OCI-LY1 (cell line): ENCODE measurements around the gene PRSS53.

Experiments used
- H2AFZ ChIP-seq: fragments of 200-600 bp; sonication (generic), shearing (Covaris generic); 2 replicates; pipeline ENCODE4 v1.6.0; 2014; ENCODE audit warnings: antibody characterized with exemption, mild to moderate bottlenecking, low read length
- H3F3A ChIP-seq: fragments of 200-600 bp; sonication (generic), shearing (Covaris generic); 2 replicates; pipeline ENCODE4 v1.6.0; 2014; ENCODE audit warnings: mild to moderate bottlenecking, antibody characterized with exemption, low read length, moderate library complexity; ENCODE audit not compliant: insufficient read depth
- H3K27ac ChIP-seq: fragments of 200-600 bp; sonication (generic); 2 replicates; pipeline ENCODE4 v1.5.1; 2014; ENCODE audit warnings: low read length, mixed run types, mild to moderate bottlenecking, low read depth; ENCODE audit not compliant: poor library complexity, severe bottlenecking
- H3K27me3 ChIP-seq: fragments of 200-600 bp; sonication (generic); 2 replicates; pipeline ENCODE4 v1.6.0; 2014; ENCODE audit warnings: antibody characterized with exemption, mild to moderate bottlenecking, low read length, moderate library complexity; ENCODE audit not compliant: insufficient read depth
- H3K36me3 ChIP-seq: fragments of 200-600 bp; sonication (generic); 2 replicates; pipeline ENCODE4 v1.6.1; 2014; ENCODE audit warnings: mild to moderate bottlenecking, antibody characterized with exemption, low read length, moderate library complexity, mixed read lengths; ENCODE audit not compliant: insufficient read depth
- H3K4me1 ChIP-seq: fragments of 200-600 bp; sonication (generic); 2 replicates; pipeline ENCODE4 v1.5.1; 2014; ENCODE audit warnings: mild to moderate bottlenecking, low read length, moderate library complexity; ENCODE audit not compliant: insufficient read depth, severe bottlenecking
- H3K4me2 ChIP-seq: fragments of 200-600 bp; sonication (generic), shearing (Covaris generic); 2 replicates; pipeline ENCODE4 v1.6.1; 2014; ENCODE audit warnings: low read length
- H3K4me3 ChIP-seq: fragments of 200-600 bp; sonication (generic); 2 replicates; pipeline ENCODE4 v1.5.1; 2014; ENCODE audit warnings: low read length, low read depth, mild to moderate bottlenecking, mixed read lengths; ENCODE audit not compliant: poor library complexity, severe bottlenecking
- H3K79me2 ChIP-seq: fragments of 200-600 bp; shearing (Covaris generic); 2 replicates; pipeline ENCODE4 v1.6.1; 2016; ENCODE audit warnings: mixed run types, low read length, mixed read lengths; ENCODE audit not compliant: insufficient read depth
- H3K9ac ChIP-seq: fragments of 200-600 bp; sonication (generic), shearing (Covaris generic); 2 replicates; pipeline ENCODE4 v1.6.1; 2014; ENCODE audit warnings: mild to moderate bottlenecking, low read length, mixed read lengths
- H3K9me2 ChIP-seq: fragments of 200-600 bp; sonication (generic), shearing (Covaris generic); 2 replicates; pipeline ENCODE4 v1.6.1; 2014; ENCODE audit warnings: low read depth, mild to moderate bottlenecking, low read length, mixed read lengths
- H3K9me3 ChIP-seq: fragments of 200-600 bp; shearing (Covaris generic); 2 replicates; pipeline ENCODE4 v1.6.1; 2014; ENCODE audit warnings: low read length, mixed read lengths
- H4K20me1 ChIP-seq: fragments of 200-600 bp; sonication (generic), shearing (Covaris generic); 2 replicates; pipeline ENCODE4 v1.6.0; 2016; ENCODE audit warnings: mild to moderate bottlenecking, low read length; ENCODE audit not compliant: insufficient read depth
- EZH2 ChIP-seq: fragments of 200-600 bp; sonication (generic), shearing (Covaris generic); IDR thresholded peaks from 2 replicates; pipeline ENCODE4 v1.8.0; 2017; ENCODE audit warnings: borderline replicate concordance, mixed run types, mild to moderate bottlenecking, antibody characterized with exemption, low read length, moderate library complexity, mixed read lengths
- TF ChIP-seq, protein P1 (sequence below): fragments of 200-600 bp; sonication (generic), shearing (Covaris generic); IDR thresholded peaks from 2 replicates; pipeline ENCODE4 v1.5.1; 2017; ENCODE audit warnings: mild to moderate bottlenecking, antibody characterized with exemption, low read length, moderate library complexity, mixed read lengths

PRSS53 gene

DNA sequence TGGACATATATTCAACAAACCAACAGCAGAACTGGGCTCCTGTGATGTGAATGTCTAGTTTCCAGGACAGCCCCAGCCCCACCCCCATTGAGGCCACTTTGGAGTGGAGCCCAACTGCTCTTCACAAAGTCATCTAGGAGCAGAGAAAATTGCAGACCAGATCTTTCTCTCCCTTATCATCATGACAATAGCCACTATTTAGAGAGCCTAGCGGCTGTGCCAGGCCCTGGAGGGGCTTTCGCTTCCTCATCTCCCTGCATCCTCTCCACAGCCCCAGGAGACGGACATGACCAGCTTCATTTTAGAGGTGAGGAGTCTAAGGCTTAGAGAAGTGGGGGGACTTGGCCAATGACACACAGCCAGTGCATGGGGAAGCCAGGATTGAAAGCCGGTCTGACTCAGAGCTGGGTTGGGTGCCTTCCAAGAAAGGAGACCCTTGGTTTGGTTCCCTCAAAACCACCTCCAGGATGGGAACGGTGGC, 45.4 kb upstream of the PRSS53 start:
- H3K27ac ChIP-seq, result no peak overlapping the region
- peaks cover 15% of the 10 kb centered on the region for H3K36me3 ChIP-seq
- no peaks in the 10 kb centered on the region for H3K79me2 ChIP-seq
- no peaks in the 10 kb centered on the region for H3K9me3 ChIP-seq
- peaks cover 8% of the 10 kb centered on the region; the same call in 1 of the 2 replicates for H3K27me3 ChIP-seq
- H3K9ac ChIP-seq, result no peak overlapping the region
- no peak overlapping the region for H3K4me3 ChIP-seq
- H4K20me1 ChIP-seq, result no peaks in the 10 kb centered on the region
- H3K4me1 ChIP-seq, result no peaks in the 10 kb centered on the region
- H3K9me2 ChIP-seq, result no peaks in the 10 kb centered on the region
- no peak overlapping the region for H2AFZ ChIP-seq
- no peak overlapping the region for H3K4me2 ChIP-seq
- no peak for TF ChIP-seq EZH2
- TF ChIP-seq, protein P1, sequence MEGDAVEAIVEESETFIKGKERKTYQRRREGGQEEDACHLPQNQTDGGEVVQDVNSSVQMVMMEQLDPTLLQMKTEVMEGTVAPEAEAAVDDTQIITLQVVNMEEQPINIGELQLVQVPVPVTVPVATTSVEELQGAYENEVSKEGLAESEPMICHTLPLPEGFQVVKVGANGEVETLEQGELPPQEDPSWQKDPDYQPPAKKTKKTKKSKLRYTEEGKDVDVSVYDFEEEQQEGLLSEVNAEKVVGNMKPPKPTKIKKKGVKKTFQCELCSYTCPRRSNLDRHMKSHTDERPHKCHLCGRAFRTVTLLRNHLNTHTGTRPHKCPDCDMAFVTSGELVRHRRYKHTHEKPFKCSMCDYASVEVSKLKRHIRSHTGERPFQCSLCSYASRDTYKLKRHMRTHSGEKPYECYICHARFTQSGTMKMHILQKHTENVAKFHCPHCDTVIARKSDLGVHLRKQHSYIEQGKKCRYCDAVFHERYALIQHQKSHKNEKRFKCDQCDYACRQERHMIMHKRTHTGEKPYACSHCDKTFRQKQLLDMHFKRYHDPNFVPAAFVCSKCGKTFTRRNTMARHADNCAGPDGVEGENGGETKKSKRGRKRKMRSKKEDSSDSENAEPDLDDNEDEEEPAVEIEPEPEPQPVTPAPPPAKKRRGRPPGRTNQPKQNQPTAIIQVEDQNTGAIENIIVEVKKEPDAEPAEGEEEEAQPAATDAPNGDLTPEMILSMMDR, result no peak
- no peaks in the 10 kb centered on the region for H3F3A ChIP-seq

DNA sequence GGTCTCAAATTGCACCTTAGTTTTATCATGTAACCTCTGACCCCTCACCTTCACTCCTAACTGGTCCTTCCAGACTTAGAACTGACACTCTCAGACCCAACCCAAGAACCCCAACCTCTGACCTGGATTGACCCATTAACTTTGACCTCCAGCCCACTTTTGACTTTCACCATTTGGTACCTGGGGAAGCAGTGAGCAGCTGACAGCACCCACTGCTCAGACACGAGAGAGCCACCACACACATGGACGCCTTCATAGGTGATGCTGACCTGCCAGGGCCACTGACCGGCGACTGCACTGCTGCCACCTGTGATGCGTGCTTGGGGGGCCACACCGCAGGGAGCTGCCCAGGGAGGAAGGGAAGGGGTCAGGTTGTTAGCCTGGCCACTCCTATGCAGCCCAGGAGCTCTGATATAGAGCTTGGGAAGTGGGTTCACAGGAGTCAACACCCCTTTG, 44.3 kb upstream of the PRSS53 start:
- peaks cover 16% of the 10 kb centered on the region for H3K36me3 ChIP-seq
- peaks cover 8% of the 10 kb centered on the region; the same call in 1 of the 2 replicates for H3K27me3 ChIP-seq
- H3K4me3 ChIP-seq, result no peak overlapping the region
- no peaks in the 10 kb centered on the region for H3K4me1 ChIP-seq
- no peak overlapping the region for H2AFZ ChIP-seq
- no peaks in the 10 kb centered on the region for H4K20me1 ChIP-seq
- no peak overlapping the region for H3K27ac ChIP-seq
- no peaks in the 10 kb centered on the region for H3F3A ChIP-seq
- H3K9ac ChIP-seq, result no peak overlapping the region
- H3K79me2 ChIP-seq, result no peaks in the 10 kb centered on the region
- no peak overlapping the region for H3K4me2 ChIP-seq
- H3K9me3 ChIP-seq, result no peaks in the 10 kb centered on the region
- no peaks in the 10 kb centered on the region for H3K9me2 ChIP-seq
- TF ChIP-seq EZH2, result no peak
- TF ChIP-seq, protein P1, result no peak

- H3K9ac ChIP-seq, result no peak overlapping the region
- no peaks in the 10 kb centered on the region for H3K9me2 ChIP-seq
- no peaks in the 10 kb centered on the region for H3K9me3 ChIP-seq
- no peaks in the 10 kb centered on the region for H3K79me2 ChIP-seq
- H3K27ac ChIP-seq, result no peak overlapping the region
- H2AFZ ChIP-seq, result no peak overlapping the region
- H3K4me3 ChIP-seq, result no peak overlapping the region
- no peaks in the 10 kb centered on the region for H3K4me1 ChIP-seq
- peaks cover 20% of the 10 kb centered on the region for H3K36me3 ChIP-seq
- H3F3A ChIP-seq, result no peaks in the 10 kb centered on the region
- H3K4me2 ChIP-seq, result no peak overlapping the region
- TF ChIP-seq EZH2, result no peak
- TF ChIP-seq, protein P1, result no peak
- no peaks in the 10 kb centered on the region for H4K20me1 ChIP-seq
- peaks cover 8% of the 10 kb centered on the region; the same call in 1 of the 2 replicates for H3K27me3 ChIP-seq
Measured at GRCh38 chr16:31132303-31132979, 43.7 kb upstream of the PRSS53 start.
